A549 (cell line): Measurements from ENCODE around the gene NEDD4L.

ENCODE experiments used
- BHLHE40 ChIP-seq: IDR thresholded peaks from 2 replicates; pipeline ENCODE4 v1.6.1; 2012; ENCODE audit warnings: low read depth, low read length, inconsistent platforms
- CTCF ChIP-seq: fragments of >200 bp; sonication (Bioruptor Twin); formaldehyde crosslinking; IDR thresholded peaks from 3 replicates; pipeline ENCODE4 v1.5.1; 2016
- HOXB5 ChIP-seq: fragments of 250-450 bp; sonication (Bioruptor Pico); IDR thresholded peaks from 2 replicates; pipeline ENCODE4 v1.5.0; 2020; ENCODE audit warnings: mild to moderate bottlenecking, moderate library complexity
- KDM1A ChIP-seq: fragments of 200-600 bp; sonication (generic); IDR thresholded peaks from 2 replicates; pipeline ENCODE4 v1.6.1; 2016; ENCODE audit warnings: low read depth, mild to moderate bottlenecking
- MAZ ChIP-seq: fragments of 150-350 bp; IDR thresholded peaks from 2 replicates; pipeline ENCODE4 v1.6.1; 2014; ENCODE audit warnings: antibody characterized with exemption, low read depth, low read length, borderline replicate concordance
- MYC ChIP-seq: IDR thresholded peaks from 2 replicates; pipeline ENCODE4 v1.6.1; 2012; ENCODE audit warnings: mild to moderate bottlenecking, inconsistent platforms, low read length, improper control_type of control experiment, borderline replicate concordance
- NR3C1 ChIP-seq: fragments of >200 bp; sonication (Bioruptor Twin); formaldehyde crosslinking; IDR thresholded peaks from 3 replicates; pipeline ENCODE4 v1.6.1; 2017
- POLR2A ChIP-seq: IDR thresholded peaks from 2 replicates; pipeline ENCODE4 v1.6.1; 2012; ENCODE audit warnings: mild to moderate bottlenecking, low read length
- RAD21 ChIP-seq, 2 experiments: fragments of >200 bp in 1 of 2; sonication (Bioruptor Twin) in 1 of 2; formaldehyde crosslinking in 1 of 2; IDR thresholded peaks in 1 of 2; conservative IDR thresholded peaks in 1 of 2; 2 replicates in 1 of 2; 3 replicates in 1 of 2; pipeline ENCODE4 v1.6.1; 2012 to 2018; ENCODE audit warnings: inconsistent platforms in 1 of 2

- no peak for TF ChIP-seq CTCF
- no peak for TF ChIP-seq MAZ
- TF ChIP-seq KDM1A, result no peak
- TF ChIP-seq RAD21 (conservative IDR thresholded peaks at IDR 0.05 in 1 of 2, IDR thresholded peaks at IDR 0.05 in 1 of 2), result no peak
- TF ChIP-seq MYC, result no peak
- TF ChIP-seq BHLHE40, result no peak
- TF ChIP-seq POLR2A, result no peak
- no peak for TF ChIP-seq HOXB5 (CRISPR knock-in tag)
- no peak for TF ChIP-seq NR3C1
Observed at GRCh38 chr18:58010265-58010664, 33.8 kb upstream of the NEDD4L start.
